Activated CD4-positive, CD25-positive, alpha-beta regulatory T cell (primary cell): ENCODE results near the gene RRBP1.
A peak's percentile ranks its signal among the peaks of the same experiment; 100 is the strongest.

ENCODE experiments used
- DNase-seq, 4 experiments: peaks; one replicate each; lab custom pipeline; 2025; lab: John Stamatoyannopoulos, UW

The RRBP1 gene

GRCh38 chr20:17682103-17682888, at the start of gene RRBP1:
Gene RRBP1 (minus strand): TSS chr20:17682242. CDS start chr20:17660507, 21,735 bp downstream.
- peak; percentile 91 to 95 (median 94) for DNase-seq

GRCh38 chr20:17731233-17731632, 49.2 kb upstream of the RRBP1 start:
- DNase-seq: no peak

- no peak for DNase-seq
These were observed 48.0 kb upstream of the RRBP1 start for GRCh38 chr20:17730071-17730470.

GRCh38 chr20:17728074-17728473, 46.0 kb upstream of the RRBP1 start:
- no peak for DNase-seq

GRCh38 chr20:17727351-17727750, 45.3 kb upstream of the RRBP1 start:
- no peak for DNase-seq

GRCh38 chr20:17726902-17727301, 44.9 kb upstream of the RRBP1 start:
- DNase-seq: no peak

- DNase-seq: no peak
These were observed 43.2 kb upstream of the RRBP1 start for GRCh38 chr20:17725094-17725835.

- no peak for DNase-seq
These were observed 41.3 kb upstream of the RRBP1 start for GRCh38 chr20:17723301-17723691.

GRCh38 chr20:17722493-17723300, 40.7 kb upstream of the RRBP1 start:
- no peak for DNase-seq

GRCh38 chr20:17721802-17722486, 39.9 kb upstream of the RRBP1 start:
- DNase-seq: no peak

- DNase-seq: no peak
These were observed 38.7 kb upstream of the RRBP1 start for GRCh38 chr20:17720755-17721154.

GRCh38 chr20:17716331-17716730, 34.3 kb upstream of the RRBP1 start:
- DNase-seq: no peak

GRCh38 chr20:17715075-17715474, 33.0 kb upstream of the RRBP1 start:
- DNase-seq: no peak

- no peak for DNase-seq
These were observed 32.6 kb upstream of the RRBP1 start for GRCh38 chr20:17714597-17714996.

GRCh38 chr20:17712708-17713107, 30.7 kb upstream of the RRBP1 start:
- DNase-seq: no peak

GRCh38 chr20:17712201-17712600, 30.2 kb upstream of the RRBP1 start:
- no peak for DNase-seq

GRCh38 chr20:17711267-17711627, 29.2 kb upstream of the RRBP1 start:
- no peak for DNase-seq

GRCh38 chr20:17710379-17711266, 28.6 kb upstream of the RRBP1 start:
- no peak for DNase-seq

- no peak for DNase-seq
These were observed 27.6 kb upstream of the RRBP1 start for GRCh38 chr20:17709361-17710293.
